NCI-H1930 (cell line): ENCODE results near the gene ATAD1.

ENCODE experiments used
- DNase-seq, 2 experiments: peaks; one replicate each; lab custom pipeline; 2025; lab: John Stamatoyannopoulos, UW

Gene ATAD1

DNA sequence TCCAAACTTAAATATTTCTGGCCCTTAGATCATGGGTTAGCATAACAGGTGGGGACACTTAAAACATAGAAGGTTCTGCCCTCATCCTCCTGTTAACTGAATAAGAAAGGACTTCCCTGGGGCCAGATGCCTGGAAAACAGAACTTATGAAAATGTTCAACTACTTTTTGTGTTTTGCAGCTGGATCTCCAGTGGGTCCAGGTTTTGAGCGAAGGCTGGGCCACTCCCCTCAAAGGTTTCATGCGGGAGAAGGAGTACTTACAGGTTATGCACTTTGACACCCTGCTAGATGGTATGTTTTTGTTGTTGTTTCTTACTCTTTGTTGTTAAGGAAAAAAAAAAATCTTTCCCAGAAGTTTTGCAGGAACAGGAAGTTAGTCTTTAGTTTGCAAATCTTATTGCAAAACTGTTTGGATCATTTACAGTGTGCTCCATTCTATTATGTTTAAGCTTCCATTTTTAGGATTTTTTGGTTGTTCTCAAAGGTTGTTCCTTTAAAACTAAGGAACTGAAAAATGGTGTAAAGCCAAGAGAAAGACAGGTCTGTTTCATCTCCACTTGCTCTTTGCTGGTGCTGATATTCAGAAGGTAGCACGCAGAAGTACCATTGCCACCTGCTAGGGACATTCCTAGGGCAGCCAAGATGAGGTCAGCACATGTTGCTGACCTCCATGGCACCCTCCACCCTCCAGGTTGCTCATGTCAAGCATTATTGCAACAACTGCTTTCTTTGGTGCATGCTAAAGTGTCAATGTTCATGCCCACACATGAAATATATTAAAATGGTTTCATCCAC, 102.3 kb downstream of the ATAD1 start:
- DNase-seq, result no peak

GRCh38 chr10:87713707-87714106, 104.3 kb downstream of the ATAD1 start:
- no peak for DNase-seq

DNA sequence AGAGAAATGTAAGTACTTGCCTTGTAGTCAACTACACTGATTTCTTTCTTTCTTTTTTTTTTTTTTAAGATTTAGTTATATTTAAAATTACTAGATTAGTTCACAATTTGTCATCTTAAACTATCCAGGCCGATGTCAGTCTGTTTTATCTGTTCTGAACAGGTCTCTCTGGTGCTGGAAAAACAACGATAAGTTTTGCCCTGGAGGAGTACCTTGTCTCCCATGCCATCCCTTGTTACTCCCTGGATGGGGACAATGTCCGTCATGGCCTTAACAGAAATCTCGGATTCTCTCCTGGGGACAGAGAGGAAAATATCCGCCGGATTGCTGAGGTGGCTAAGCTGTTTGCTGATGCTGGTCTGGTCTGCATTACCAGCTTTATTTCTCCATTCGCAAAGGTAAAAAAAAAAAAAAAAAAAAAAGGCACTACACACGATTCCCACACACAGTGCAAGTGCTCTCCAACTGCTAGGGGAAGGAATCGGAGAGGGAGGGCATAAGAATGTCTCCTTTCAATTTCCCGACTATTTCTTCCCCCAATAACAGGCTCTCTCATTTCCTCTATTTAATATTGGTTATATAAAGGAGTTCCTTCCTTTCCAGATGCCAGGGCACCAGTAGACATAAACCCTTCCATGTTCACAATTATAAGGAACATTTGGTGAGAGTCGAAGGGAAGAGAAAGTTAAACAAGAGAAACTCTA, 105.0 kb downstream of the ATAD1 start:
- no peak for DNase-seq

GRCh38 chr10:87707254-87707653, 110.8 kb downstream of the ATAD1 start:
- DNase-seq, result no peak

- DNase-seq, result no peak
Observed at GRCh38 chr10:87706731-87707130, 111.3 kb downstream of the ATAD1 start.

DNA sequence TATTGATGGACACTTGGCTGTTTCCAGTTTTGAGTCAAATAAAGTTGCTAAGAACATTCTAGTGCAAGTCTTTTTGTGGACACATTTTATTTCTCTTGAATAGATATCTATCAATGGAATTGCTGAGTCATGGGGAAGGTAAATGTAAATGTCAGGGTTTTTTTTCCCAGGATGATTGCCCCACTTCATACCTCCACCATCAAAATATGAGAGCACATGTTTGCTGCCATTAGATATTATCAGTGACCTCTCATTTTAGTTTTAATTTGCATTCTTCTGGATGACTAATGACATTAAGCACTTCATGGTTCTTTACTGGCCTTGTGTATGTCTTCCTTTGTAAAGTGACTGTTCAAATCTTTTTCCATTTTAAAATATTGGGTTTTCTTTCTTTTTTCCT, 112.7 kb downstream of the ATAD1 start:
- DNase-seq, result no peak

- DNase-seq, result no peak
Observed at GRCh38 chr10:87703771-87704170, 114.3 kb downstream of the ATAD1 start.

- DNase-seq, result no peak
Observed at GRCh38 chr10:87702973-87703294, 115.1 kb downstream of the ATAD1 start.

DNA sequence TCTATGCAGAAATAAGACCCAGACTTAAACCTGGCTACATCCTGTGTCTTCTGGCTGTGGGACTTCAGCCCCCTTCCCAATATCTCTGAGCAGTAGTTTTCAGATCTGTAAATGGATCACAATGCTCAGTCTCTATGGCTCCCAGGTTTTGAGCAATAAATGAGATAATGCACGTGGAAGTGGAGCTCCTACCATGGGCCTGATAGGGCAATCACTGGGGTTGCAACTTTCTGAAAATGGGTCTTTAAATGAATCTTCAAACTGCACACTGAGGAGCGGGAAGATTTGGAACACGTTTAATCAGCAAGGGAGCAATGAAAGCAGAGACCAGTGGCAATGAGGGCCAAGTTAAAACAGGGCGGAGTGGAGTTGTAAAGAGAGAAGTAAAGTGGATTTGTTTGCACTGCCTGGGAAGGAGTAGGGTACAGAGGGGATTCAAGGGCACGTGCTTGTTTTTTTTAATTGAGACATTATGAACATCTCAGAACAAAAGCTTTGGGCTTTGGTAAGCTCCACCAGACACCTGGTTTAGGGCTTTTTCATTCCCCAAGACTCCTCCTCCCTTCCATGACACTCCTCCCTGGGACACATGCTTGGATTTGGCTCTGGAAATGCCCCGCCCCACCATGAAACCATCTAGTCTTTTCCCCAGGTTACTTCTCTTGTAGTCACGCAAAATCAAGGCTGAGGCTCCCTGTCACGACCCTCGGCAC, 115.6 kb downstream of the ATAD1 start:
- no peak for DNase-seq
